SIG-M5 (cell line): ENCODE results near the gene ARL9.
A peak's percentile ranks its signal among the peaks of the same experiment; 100 is the strongest.

Source experiments
- DNase-seq: peaks from one replicate; lab custom pipeline; 2025; lab: John Stamatoyannopoulos, UW

ARL9 gene

GRCh38 chr4:56505269-56506130 lies at the start of gene ARL9:
Gene ARL9 (plus strand): TSS chr4:56505791. CDS start chr4:56505863, 72 bp downstream.
- DNase-seq, result no peak

- DNase-seq, result no peak
Observed at GRCh38 chr4:56460085-56460484, 45.5 kb upstream of the ARL9 start.

GRCh38 chr4:56462157-56462556 lies 43.4 kb upstream of the ARL9 start:
- no peak for DNase-seq

GRCh38 chr4:56463711-56464110 lies 41.9 kb upstream of the ARL9 start:
- no peak for DNase-seq

- DNase-seq, result no peak
Observed at GRCh38 chr4:56464581-56464980, 41.0 kb upstream of the ARL9 start.

- DNase-seq, result no peak
Observed at GRCh38 chr4:56465599-56466295, 39.8 kb upstream of the ARL9 start.

- peak; percentile 16 for DNase-seq
Observed at GRCh38 chr4:56466296-56466761, 39.3 kb upstream of the ARL9 start.

- no peak for DNase-seq
Observed at GRCh38 chr4:56466910-56467283, 38.7 kb upstream of the ARL9 start.

- peak; percentile 42 for DNase-seq
Observed at GRCh38 chr4:56467284-56468096, 38.1 kb upstream of the ARL9 start, which contains the start of gene SRP72. Gene SRP72 (plus strand): TSS chr4:56467617. CDS start chr4:56467636, 19 bp downstream.

GRCh38 chr4:56468097-56468422 lies 37.5 kb upstream of the ARL9 start:
- no peak for DNase-seq

- no peak for DNase-seq
Observed at GRCh38 chr4:56469489-56470210, 35.9 kb upstream of the ARL9 start.

- DNase-seq, result no peak
Observed at GRCh38 chr4:56475917-56476316, 29.7 kb upstream of the ARL9 start.

GRCh38 chr4:56477192-56477702 lies 28.3 kb upstream of the ARL9 start:
- no peak for DNase-seq

GRCh38 chr4:56480691-56481090 lies 24.9 kb upstream of the ARL9 start:
- DNase-seq, result no peak

GRCh38 chr4:56496241-56496640 lies 9.3 kb upstream of the ARL9 start:
- no peak for DNase-seq

GRCh38 chr4:56511098-56511497 lies 5.5 kb downstream of the ARL9 start:
- DNase-seq, result no peak

GRCh38 chr4:56512166-56512565 lies 6.6 kb downstream of the ARL9 start:
- no peak for DNase-seq

- no peak for DNase-seq
Observed at GRCh38 chr4:56513517-56513916, 7.9 kb downstream of the ARL9 start.

GRCh38 chr4:56530269-56531148 lies 24.9 kb downstream of the ARL9 start:
- no peak for DNase-seq

- DNase-seq, result no peak
Observed at GRCh38 chr4:56531149-56531770, 25.7 kb downstream of the ARL9 start.
